Left ventricle myocardium superior (tissue), 1 donor: ENCODE results near the gene SLC34A3. TPM values are rescaled to one million over a fixed set of nuclear protein-coding genes. Genes with fewer than 3 reads are reported as not detected.
A peak's percentile ranks its signal among the peaks of the same experiment; 100 is the strongest.
"Not testable (repeated sequence)": the region's sequence is repeated elsewhere in the genome, so short reads cannot be mapped to it uniquely, and the experiment has no call there.

Source experiments
- ATAC-seq: fragments of 200-7000 bp; cut with Tn5 transposase; one replicate; pipeline ENCODE4 v1.9.1; 2020; ENCODE audit warnings: mild to moderate bottlenecking, moderate library complexity
- DNase-seq: peaks from one replicate; pipeline ENCODE4 v3.0.0-alpha.2; 2020
- intact Hi-C: fragments of 100-400 bp; cut with micrococcal nuclease; formaldehyde crosslinking; loops from one replicate; pipeline ENCODE4 v1.11.0; 2022
- total RNA-seq: library from RNA; stranded (reverse); fragmentation: NEBNext Ultra II Directional; extraction: Animal tissue kit (Norgen Biotek cat#: 25700); gene quantifications from one replicate; pipeline ENCODE4 v1.2.1, GENCODE V29; 2021
- donor health status: DM: no; HTN: yes; CAD: no; lungs with severe emphysema.

SLC34A3 gene
- total RNA-seq, 1 donor from 2014 or later: not detected

- DNase-seq (peak; percentile 92), ATAC-seq (peak; percentile 37)
- intact Hi-C loops: loop anchor here (10.0 kb wide), 1 partner anchor 112 kb away; no protein-coding TSS in a partner anchor
These were observed 5.7 kb downstream of the SLC34A3 start for GRCh38 chr9:137236238-137236935.

GRCh38 chr9:137236936-137237421 lies 6.3 kb downstream of the SLC34A3 start:
- no peak for DNase-seq
- intact Hi-C loops: loop anchor here (10.0 kb wide), 1 partner anchor 112 kb away; no protein-coding TSS in a partner anchor
- ATAC-seq: no peak

DNA sequence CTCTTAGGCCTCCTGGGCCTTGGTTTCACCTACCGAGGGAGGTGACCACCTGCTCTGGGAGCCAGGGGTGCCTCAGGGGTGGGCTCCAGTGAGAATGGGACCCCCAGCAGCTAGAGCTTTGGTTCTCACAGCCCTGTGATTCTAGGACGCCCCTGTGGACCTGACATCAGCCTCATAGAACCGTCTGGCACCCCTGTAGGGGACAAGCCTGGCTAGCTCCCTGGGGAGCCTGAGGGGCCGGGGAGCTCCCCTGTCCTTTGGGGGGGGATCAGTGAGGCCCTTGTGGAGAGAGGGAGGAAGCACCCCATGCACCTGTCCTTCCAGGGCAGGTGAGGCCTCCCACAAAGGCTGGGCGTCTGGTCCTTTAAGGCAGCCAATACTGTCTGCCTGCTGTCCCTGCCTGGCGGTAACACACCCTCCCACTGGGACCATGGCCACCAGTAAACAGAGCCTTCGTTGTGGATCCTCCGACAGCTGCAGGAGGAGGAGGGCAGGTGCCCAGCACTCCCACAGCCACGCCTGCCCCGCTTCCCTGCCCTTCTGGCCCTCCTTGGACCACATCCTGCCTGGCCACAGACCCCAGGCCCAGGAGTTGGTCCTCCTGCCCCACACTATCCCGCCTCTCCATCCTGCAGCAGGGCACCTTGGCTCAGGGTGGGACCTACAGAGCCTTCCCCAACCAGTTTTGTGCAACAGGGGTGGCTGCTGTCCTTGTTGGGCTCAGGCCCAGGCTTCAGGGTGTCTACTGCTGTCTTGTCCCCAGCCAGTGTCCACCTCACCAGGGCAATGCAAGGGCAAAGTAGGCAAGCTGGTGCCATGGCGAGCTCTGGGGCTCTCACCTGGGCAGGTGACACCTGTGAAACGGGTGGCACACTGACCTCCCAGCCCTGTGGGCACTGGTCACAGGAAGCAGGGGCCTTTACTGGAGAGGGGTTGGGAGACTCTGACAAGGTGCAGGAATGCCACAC lies 7.3 kb downstream of the SLC34A3 start:
- DNase-seq (no peak), ATAC-seq (no peak)
- intact Hi-C loops: loop anchor here (10.0 kb wide), 1 partner anchor 113 kb away; no protein-coding TSS in a partner anchor

- ATAC-seq, DNase-seq: not testable (repeated sequence)
- intact Hi-C loops: loop anchor here (10.0 kb wide), 1 partner anchor 115 kb away; no protein-coding TSS in a partner anchor
These were observed 9.0 kb downstream of the SLC34A3 start for GRCh38 chr9:137239541-137240200.

GRCh38 chr9:137240318-137240840 lies 9.7 kb downstream of the SLC34A3 start:
- intact Hi-C loops: no loop called here
- ATAC-seq: peak; percentile 69
- DNase-seq: peak; percentile 92

DNA sequence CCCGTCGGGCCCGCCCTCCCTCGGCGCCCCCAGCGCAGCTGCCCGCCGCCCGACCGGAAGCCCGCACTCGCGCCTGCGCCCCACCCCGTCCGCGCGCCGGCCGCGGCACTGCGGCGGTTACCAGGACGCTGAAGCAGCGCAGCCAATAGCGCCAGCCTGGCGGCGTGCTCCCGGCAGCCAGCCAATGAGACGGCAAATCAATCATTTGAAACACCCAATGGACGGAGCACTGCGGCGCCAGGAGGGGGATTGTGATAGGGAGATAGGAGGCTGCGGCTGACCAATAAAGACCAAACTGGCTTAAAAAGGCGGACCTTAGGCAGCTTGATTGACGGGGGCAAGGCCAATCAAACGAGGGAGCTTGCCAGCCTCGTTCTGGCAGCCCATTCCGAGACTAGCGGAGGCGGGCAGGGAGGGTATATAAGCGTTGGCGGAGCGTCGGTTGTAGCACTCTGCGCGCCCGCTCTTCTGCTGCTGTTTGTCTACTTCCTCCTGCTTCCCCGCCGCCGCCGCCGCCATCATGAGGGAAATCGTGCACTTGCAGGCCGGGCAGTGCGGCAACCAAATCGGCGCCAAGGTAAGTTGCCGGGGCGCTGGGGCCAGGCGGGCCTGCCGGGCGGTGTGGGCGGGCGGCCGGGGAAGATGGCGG lies 10.3 kb downstream of the SLC34A3 start, which contains the start of gene TUBB4B:
TUBB4B (plus strand) TSS at position 447 of the 649 bp plus-strand sequence; CDS start at position 521, 74 bp downstream.
- intact Hi-C loops: no loop called here
- DNase-seq: peak; percentile 100

GRCh38 chr9:137241490-137242268 lies 11.0 kb downstream of the SLC34A3 start:
- ATAC-seq (peak; percentile 11), DNase-seq (peak; percentile 80)
- intact Hi-C loops: no loop called here

More for the DNA sequence above, 10.3 kb downstream of the SLC34A3 start, which contains the start of gene TUBB4B:
- peak; percentile 88 for ATAC-seq

DNA sequence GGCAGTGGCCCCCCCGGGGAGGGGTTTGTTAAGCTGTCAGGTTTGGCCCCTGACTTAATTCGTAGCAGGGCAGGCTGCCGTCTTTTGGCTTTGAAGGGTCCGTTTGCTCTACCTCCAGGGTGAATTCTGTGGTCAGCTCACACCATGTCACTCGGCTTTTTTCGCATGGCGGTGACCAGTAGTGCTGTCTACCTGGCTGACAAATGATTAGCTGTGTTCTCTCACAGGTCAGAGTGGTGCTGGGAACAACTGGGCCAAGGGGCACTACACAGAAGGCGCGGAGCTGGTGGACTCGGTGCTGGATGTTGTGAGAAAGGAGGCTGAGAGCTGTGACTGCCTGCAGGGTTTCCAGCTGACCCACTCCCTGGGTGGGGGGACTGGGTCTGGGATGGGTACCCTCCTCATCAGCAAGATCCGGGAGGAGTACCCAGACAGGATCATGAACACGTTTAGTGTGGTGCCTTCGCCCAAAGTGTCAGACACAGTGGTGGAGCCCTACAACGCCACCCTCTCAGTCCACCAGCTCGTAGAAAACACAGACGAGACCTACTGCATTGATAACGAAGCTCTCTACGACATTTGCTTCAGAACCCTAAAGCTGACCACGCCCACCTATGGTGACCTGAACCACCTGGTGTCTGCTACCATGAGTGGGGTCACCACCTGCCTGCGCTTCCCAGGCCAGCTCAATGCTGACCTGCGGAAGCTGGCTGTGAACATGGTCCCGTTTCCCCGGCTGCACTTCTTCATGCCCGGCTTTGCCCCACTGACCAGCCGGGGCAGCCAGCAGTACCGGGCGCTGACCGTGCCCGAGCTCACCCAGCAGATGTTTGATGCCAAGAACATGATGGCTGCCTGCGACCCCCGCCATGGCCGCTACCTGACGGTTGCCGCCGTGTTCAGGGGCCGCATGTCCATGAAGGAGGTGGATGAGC lies 11.8 kb downstream of the SLC34A3 start:
- DNase-seq (no peak), ATAC-seq (no peak)
- intact Hi-C loops: no loop called here

DNA sequence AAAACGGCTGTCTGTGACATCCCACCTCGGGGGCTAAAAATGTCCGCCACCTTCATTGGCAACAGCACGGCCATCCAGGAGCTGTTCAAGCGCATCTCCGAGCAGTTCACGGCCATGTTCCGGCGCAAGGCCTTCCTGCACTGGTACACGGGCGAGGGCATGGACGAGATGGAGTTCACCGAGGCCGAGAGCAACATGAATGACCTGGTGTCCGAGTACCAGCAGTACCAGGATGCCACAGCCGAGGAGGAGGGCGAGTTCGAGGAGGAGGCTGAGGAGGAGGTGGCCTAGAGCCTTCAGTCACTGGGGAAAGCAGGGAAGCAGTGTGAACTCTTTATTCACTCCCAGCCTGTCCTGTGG lies 12.5 kb downstream of the SLC34A3 start:
- ATAC-seq, intact Hi-C loops, DNase-seq: not testable (repeated sequence)

GRCh38 chr9:137243626-137244485 lies 13.2 kb downstream of the SLC34A3 start:
- intact Hi-C loops: no loop called here
- DNase-seq: no peak
- no peak for ATAC-seq

DNA sequence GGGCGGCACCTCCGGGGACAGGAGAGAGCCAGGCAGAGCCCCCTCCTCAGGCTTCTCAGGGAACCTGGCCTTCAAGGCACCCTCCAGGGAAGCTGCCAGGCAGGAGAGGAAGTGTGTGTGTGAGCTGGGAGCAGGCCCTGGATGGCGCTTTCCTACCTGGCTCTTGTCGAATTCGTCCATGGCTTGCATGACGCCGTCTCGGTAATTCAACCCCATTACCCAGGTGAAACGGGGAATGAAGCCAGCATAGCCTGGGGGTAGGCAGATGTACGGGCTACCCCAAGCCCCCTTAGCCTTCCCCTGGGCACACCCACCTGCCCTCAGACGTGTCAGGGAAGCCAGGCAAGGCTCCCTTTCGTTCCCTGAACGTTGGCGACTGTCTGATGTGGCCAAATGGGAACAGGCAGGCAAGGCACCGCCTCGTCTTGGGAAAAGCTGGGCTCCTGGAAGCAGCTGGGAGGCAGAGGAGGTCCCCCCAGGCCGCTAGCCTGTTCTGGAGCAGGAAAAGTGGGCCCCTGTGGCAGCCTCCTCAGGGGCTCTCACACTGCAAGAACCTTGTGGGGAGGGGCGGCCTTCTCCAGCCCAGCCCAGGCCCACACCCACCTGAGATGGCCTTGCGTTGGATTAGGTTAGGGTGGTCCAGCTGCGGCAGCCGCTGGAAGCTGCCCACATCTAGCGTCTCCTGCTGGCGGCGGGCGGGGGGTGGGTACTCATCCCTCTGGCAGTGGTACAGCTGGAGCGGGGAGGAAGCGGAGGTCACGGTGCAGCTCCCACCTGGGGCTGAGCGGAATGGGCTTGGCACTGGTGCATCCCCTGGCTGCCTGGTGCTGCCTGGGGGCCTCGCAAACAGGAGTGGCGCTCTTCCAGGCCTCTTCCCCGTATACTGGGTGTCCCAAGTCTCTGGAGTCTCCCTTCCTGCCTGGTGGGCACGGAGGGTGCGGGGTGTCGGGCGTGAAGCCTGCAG lies 14.1 kb downstream of the SLC34A3 start:
- intact Hi-C loops: no loop called here
- ATAC-seq (no peak), DNase-seq (peak; percentile 27)

DNA sequence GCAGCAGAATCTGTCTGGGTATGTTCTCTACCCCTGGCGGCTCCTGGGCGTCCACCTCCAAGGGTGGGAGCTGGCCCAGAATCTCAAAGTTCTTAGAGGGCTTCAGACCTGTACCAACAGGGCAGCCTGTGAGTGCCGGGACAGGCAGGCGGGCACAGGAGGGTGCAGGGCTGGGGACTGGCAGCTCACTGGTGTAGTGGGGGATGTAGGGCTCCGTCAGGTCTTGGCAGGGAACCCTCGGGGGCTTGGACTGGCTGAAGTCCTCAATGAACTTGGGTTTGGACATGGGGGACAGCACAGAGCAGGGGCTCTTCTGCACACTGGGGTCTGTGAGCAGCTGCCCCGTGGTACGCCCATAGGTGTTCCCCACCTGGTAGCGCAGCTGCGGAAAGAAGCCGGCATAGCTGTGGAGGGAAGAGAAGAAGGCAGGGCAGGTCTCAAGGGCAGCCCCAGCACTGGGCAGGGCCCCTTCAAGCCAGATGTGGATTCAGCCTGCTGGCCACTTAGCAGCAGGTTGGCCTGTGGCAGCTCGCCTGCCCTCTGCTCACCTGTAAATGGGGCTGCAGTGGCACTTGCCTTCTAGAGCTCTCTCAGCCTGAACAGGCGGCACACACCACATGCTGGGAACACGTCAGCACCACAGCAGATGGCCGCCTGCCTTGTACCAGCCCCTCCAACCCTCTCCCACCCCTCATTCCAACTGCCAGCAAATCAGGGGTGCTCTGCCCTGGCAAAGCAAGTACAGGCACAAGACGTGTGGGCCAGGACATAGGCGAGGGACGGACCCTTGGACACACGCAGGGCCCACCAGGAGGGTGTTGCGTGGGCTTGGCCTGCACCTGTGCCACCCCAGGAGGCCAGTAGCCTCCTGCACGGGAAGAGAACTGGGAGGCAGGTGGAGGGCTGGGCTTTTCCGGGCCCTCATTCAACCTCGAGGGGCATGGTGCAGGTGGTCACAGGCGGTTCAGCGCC lies 15.0 kb downstream of the SLC34A3 start:
- no peak for ATAC-seq
- DNase-seq: no peak
- intact Hi-C loops: no loop called here

DNA sequence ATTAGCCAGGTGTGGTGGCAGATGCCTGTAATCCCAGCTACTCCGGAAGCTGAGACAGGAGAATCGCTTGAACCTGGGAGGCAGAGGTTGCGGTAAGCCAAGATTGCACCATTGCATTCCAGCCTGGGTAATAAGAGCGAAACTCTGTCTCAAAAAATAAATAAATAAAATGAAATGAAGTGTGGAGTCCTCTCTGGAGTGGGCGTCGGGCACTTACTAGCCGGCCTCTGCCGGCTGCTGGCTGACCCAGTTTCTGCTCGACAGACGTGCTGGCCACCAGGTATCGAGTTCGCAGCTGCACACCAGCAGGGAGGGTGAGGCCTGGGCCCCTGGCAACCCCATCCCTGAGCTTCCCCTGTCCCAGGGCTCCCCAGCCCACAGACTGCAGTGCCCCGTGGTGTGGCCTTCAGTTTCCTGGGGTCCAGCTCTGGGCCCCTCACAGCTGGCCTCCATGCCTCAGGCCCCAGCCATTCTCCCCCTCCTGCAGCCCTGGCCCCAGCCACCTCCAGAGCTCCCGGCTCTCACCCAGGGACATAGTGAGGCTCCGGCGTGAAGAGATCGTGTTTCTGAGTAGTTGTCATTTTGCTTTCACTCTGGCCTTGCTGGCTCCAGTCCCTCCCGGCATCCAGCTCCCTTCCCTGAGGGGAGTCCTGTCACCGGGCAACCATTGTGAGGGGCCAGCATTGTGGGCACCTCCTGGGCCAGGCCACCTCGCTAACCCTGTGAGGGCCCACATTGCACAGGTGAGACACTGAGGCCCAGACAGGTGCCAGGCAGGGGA lies 16.6 kb downstream of the SLC34A3 start:
- DNase-seq: no peak
- intact Hi-C loops: no loop called here
- ATAC-seq: no peak
